ENCODE results near the gene RBMS1. TPM values are rescaled to one million over a fixed set of nuclear protein-coding genes. Genes with fewer than 3 reads are reported as not detected.

RBMS1 gene
- total and polyA plus RNA-seq, 7 donors: 4.4 to 91.8 (median 69.2) TPM

DNA sequence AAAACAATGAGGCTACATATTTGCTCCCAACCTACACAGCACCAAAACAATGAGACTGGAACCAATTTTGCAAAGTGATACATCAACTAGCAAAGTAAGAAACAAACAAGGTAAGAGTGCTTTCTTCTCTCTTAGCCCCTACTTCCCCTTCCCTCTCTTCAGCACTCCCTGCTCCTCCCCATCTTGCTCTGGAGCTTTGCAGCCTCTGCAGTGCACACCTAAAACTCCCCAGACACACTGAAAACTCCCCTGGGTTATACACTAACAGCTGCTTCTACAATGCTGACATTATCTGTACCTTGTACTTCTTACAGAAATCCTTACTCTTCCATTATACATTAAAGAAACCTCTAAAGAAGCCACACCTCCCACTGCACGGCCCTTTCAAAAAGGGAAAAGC, 93.7 kb downstream of the RBMS1 start:
- Histone ChIP-seq H3K36me3 (no peaks in the 10 kb centered on the region), H3K27me3 (no peaks in the 10 kb centered on the region), H3K4me3 (no peak overlapping the region), H3K27ac (no peak overlapping the region), H3K9me3 (no peaks in the 10 kb centered on the region), H3K4me1 (peaks cover 0 to 87% (median 75%) of the 10 kb centered on the region in 4 donors)
- 61 to 66% methylated on average over 1 of the region's 1 CpG for WGBS, 2 donors
- intact Hi-C loops (cut with DNase I): loop anchor here (5.0 to 10.0 kb wide), 2 partner anchors 48 to 665 kb away; no protein-coding TSS in a partner anchor
- no peak for DNase-seq
- no peak for TF ChIP-seq POLR2A (IDR thresholded peaks at IDR 0.05)
- no peak for TF ChIP-seq POLR2AphosphoS5 (IDR thresholded peaks at IDR 0.05)
- TF ChIP-seq, protein P1, sequence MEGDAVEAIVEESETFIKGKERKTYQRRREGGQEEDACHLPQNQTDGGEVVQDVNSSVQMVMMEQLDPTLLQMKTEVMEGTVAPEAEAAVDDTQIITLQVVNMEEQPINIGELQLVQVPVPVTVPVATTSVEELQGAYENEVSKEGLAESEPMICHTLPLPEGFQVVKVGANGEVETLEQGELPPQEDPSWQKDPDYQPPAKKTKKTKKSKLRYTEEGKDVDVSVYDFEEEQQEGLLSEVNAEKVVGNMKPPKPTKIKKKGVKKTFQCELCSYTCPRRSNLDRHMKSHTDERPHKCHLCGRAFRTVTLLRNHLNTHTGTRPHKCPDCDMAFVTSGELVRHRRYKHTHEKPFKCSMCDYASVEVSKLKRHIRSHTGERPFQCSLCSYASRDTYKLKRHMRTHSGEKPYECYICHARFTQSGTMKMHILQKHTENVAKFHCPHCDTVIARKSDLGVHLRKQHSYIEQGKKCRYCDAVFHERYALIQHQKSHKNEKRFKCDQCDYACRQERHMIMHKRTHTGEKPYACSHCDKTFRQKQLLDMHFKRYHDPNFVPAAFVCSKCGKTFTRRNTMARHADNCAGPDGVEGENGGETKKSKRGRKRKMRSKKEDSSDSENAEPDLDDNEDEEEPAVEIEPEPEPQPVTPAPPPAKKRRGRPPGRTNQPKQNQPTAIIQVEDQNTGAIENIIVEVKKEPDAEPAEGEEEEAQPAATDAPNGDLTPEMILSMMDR (IDR thresholded peaks at IDR 0.05): no peak
- TF ChIP-seq EP300 (IDR thresholded peaks at IDR 0.05): no peak

DNA sequence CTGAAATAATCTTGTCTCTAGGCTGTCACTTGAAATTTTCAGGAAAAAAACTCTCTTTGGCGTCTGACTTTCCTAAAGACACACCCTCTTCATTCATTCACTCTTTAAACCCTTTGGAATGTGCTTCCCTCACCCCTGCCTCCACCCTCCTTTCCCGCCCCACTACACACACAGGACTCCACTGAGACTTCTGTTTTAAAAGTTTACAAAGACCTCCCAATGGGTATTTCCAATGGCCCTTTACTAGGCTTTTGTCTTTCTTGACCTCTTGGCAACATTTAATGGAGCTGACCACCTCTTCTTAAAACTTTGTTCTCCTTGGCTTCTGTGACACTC, 96.1 kb downstream of the RBMS1 start:
- WGBS, 2 donors: 13 to 46% methylated on average over 2 of the region's 2 CpGs
- TF ChIP-seq POLR2AphosphoS5 (IDR thresholded peaks at IDR 0.05) (no peak), EP300 (IDR thresholded peaks at IDR 0.05) (no peak), POLR2A (IDR thresholded peaks at IDR 0.05) (no peak)
- TF ChIP-seq, protein P1 (IDR thresholded peaks at IDR 0.05): no peak
- peaks cover 0 to 81% (median 64%) of the 10 kb centered on the region in 4 donors for H3K4me1 ChIP-seq
- no peak for DNase-seq
- no peaks in the 10 kb centered on the region for H3K9me3 ChIP-seq
- no peaks in the 10 kb centered on the region for H3K36me3 ChIP-seq
- H3K27ac ChIP-seq: peak overlapping the region in 1 of 4 donors; percentile 23
- H3K4me3 ChIP-seq: no peak overlapping the region
- intact Hi-C loops (cut with DNase I): loop anchor here (5.0 kb wide), 1 partner anchor 45 kb away; no protein-coding TSS in a partner anchor
- no peaks in the 10 kb centered on the region for H3K27me3 ChIP-seq

DNA sequence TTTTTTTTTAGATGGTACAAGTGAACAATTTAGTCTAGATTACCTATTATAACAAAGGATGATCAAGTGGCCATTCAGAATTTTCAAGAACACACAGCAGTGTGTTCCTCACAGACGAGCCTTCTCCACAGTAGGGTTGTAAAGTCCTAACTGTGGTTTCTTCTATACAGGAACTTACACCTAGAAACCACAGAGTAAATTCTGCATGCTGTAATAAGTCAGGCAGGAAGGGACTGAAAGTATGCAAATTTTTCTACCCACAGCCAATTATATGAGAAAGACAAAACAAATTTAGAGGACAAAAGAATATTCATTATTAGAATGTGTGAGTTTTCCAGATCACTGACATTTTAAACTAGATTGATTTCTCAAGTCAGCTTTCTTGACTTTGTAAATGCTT, 99.5 kb downstream of the RBMS1 start:
- DNase-seq: no peak
- TF ChIP-seq EP300 (IDR thresholded peaks at IDR 0.05): no peak
- no peak for TF ChIP-seq POLR2A (IDR thresholded peaks at IDR 0.05)
- TF ChIP-seq, protein P1 (IDR thresholded peaks at IDR 0.05): no peak
- no peak for TF ChIP-seq POLR2AphosphoS5 (IDR thresholded peaks at IDR 0.05)
- Histone ChIP-seq H3K4me1 (peaks cover 0 to 78% (median 69%) of the 10 kb centered on the region in 4 donors), H3K4me3 (no peak overlapping the region), H3K27ac (peak overlapping the region in 2 of 4 donors; percentile 6 to 18), H3K36me3 (no peaks in the 10 kb centered on the region), H3K9me3 (no peaks in the 10 kb centered on the region), H3K27me3 (no peaks in the 10 kb centered on the region)
- WGBS, 2 donors: 15 to 41% methylated on average over 1 of the region's 1 CpG
- intact Hi-C loops (cut with DNase I): no loop called here

DNA sequence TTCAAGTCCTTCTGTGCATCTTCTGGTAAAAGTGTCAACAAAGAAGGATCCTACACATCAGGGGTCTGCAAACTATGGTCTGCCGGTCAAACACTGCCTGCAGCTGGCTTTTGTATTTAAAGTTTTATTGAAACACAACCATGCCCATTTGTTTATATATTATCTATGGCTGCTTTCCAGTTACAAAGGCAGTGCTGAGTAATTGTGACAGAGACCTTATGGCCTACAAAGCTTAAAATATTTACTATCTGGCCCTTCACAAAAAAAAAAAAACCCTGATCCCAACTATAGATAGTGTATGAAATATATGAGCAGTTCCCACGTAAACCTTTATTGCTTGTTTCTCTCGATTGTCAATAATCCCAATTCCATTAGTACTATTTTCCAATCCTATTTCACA, 101.4 kb downstream of the RBMS1 start:
- H3K4me3 ChIP-seq: no peak overlapping the region
- no peaks in the 10 kb centered on the region for H3K36me3 ChIP-seq
- intact Hi-C loops (cut with DNase I): no loop called here
- H3K27ac ChIP-seq: peak overlapping the region in 1 of 4 donors; percentile 88
- H3K9me3 ChIP-seq: no peaks in the 10 kb centered on the region
- WGBS, 2 donors: 81 to 82% methylated on average over 3 of the region's 3 CpGs
- TF ChIP-seq, protein P1 (IDR thresholded peaks at IDR 0.05): no peak
- TF ChIP-seq EP300 (IDR thresholded peaks at IDR 0.05): no peak
- TF ChIP-seq POLR2A (IDR thresholded peaks at IDR 0.05): no peak
- TF ChIP-seq POLR2AphosphoS5 (IDR thresholded peaks at IDR 0.05): no peak
- no peaks in the 10 kb centered on the region for H3K27me3 ChIP-seq
- no peak for DNase-seq
- peaks cover 0 to 78% (median 71%) of the 10 kb centered on the region in 4 donors for H3K4me1 ChIP-seq

Data from sigmoid colon (tissue), 7 donors.